ENCODE data around the gene XPC.

DNA sequence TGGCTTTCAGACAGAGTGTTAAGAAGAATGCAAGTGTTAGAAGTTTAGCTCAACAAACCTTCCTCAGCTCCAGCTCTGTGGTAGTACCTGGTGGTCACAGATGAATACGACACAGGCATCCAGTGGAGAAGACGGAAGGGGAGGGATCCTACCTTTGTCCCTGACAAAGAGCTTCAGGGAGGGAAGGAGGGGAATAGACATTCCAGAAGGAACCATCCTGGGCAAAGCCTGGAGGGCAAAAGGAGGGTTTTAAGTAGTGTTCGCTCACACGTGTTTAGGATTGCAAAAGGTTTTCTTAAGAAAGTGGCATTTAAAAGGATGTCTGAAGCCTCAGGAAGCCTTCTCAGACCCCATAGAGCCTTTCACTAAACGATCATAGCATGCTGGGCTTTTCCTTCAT, 56.5 kb downstream of the XPC start:
- TF ChIP-seq, protein P1, sequence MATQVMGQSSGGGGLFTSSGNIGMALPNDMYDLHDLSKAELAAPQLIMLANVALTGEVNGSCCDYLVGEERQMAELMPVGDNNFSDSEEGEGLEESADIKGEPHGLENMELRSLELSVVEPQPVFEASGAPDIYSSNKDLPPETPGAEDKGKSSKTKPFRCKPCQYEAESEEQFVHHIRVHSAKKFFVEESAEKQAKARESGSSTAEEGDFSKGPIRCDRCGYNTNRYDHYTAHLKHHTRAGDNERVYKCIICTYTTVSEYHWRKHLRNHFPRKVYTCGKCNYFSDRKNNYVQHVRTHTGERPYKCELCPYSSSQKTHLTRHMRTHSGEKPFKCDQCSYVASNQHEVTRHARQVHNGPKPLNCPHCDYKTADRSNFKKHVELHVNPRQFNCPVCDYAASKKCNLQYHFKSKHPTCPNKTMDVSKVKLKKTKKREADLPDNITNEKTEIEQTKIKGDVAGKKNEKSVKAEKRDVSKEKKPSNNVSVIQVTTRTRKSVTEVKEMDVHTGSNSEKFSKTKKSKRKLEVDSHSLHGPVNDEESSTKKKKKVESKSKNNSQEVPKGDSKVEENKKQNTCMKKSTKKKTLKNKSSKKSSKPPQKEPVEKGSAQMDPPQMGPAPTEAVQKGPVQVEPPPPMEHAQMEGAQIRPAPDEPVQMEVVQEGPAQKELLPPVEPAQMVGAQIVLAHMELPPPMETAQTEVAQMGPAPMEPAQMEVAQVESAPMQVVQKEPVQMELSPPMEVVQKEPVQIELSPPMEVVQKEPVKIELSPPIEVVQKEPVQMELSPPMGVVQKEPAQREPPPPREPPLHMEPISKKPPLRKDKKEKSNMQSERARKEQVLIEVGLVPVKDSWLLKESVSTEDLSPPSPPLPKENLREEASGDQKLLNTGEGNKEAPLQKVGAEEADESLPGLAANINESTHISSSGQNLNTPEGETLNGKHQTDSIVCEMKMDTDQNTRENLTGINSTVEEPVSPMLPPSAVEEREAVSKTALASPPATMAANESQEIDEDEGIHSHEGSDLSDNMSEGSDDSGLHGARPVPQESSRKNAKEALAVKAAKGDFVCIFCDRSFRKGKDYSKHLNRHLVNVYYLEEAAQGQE (IDR thresholded peaks at IDR 0.05; ENCODE audit: insufficient read depth in 1 of 2, low read depth in 2 of 2, low read length in 2 of 2) = no peak
- no peak for TF ChIP-seq POLR2AphosphoS5 (IDR thresholded peaks at IDR 0.05; ENCODE audit: low read depth, low read length)
